HepG2 (cell line): ENCODE data around the gene RPTOR. TPM values are rescaled to one million over a fixed set of nuclear protein-coding genes. Genes with fewer than 3 reads are reported as not detected.

Experiments
- ATAC-seq: fragments of 200-7000 bp; cut with Tn5 transposase; 3 replicates; pipeline ENCODE4 v1.9.1; 2020; ENCODE audit warnings: mild to moderate bottlenecking, moderate library complexity
- BruUV-seq: library from RNA; stranded (reverse); fragments of 400-500 nt; replicated peaks from 2 replicates; lab custom pipeline; 2021; lab: Mats Ljungman, UMichigan
- CTCF ChIA-PET: fragments of 300-600 bp; formaldehyde crosslinking; extraction: SDS; loops from one replicate; lab custom pipeline; 2021; ENCODE audit warnings: low total read pairs, inconsistent platforms, low intra/inter-chr PET ratio; lab: Yijun Ruan, JAX
- POLR2A ChIA-PET: fragments of 350-600 bp; sonication (Branson Sonifier 250); formaldehyde crosslinking; loops from one replicate; lab custom pipeline; 2020; ENCODE audit warnings: antibody characterized with exemption, inconsistent platforms; lab: Yijun Ruan, JAX
- DNase-seq: peaks from one replicate; pipeline ENCODE4 v3.0.0-alpha.2; 2015; ENCODE audit warnings: low spot score
- FAIRE-seq: peaks from 3 replicates; lab custom pipeline; 2011; peaks lifted over from hg19 to GRCh38; lab: Jason Lieb, UNC
- H2AFZ ChIP-seq: one replicate; pipeline ENCODE4 v1.6.1; 2011; ENCODE audit warnings: low read length, inconsistent platforms
- H3K27ac ChIP-seq: fragments of 300-600 bp; 3 replicates; pipeline ENCODE4 v1.8.0; 2011; ENCODE audit warnings: mixed run types, mild to moderate bottlenecking, mixed read lengths, low read length, inconsistent platforms; ENCODE audit not compliant: insufficient read depth; ENCODE audit errors: extremely low read length
- H3K27me3 ChIP-seq, 2 experiments: fragments of 200-600 bp in 1 of 2; 2 replicates in 1 of 2; 3 replicates in 1 of 2; pipeline versions ENCODE4 v1.6.0 to v1.8.0; 2011; ENCODE audit warnings: low read length in 2 of 2, mild to moderate bottlenecking in 2 of 2, moderate library complexity in 2 of 2, inconsistent platforms in 1 of 2; ENCODE audit not compliant: insufficient read depth in 2 of 2, control insufficient read depth in 1 of 2
- H3K36me3 ChIP-seq, 2 experiments: fragments of 200-600 bp in 1 of 2; replicated peaks in 1 of 2; 2 replicates in 1 of 2; 3 replicates in 1 of 2; pipeline versions ENCODE4 v1.5.1 to v1.8.0; 2011; ENCODE audit warnings: low read length in 2 of 2, inconsistent platforms in 1 of 2; ENCODE audit not compliant: insufficient read depth in 2 of 2, control insufficient read depth in 1 of 2
- H3K4me1 ChIP-seq: 2 replicates; pipeline ENCODE4 v1.5.1; 2012; ENCODE audit warnings: low read length, inconsistent platforms; ENCODE audit not compliant: insufficient read depth
- H3K4me2 ChIP-seq: 2 replicates; pipeline ENCODE4 v1.6.0; 2011; ENCODE audit warnings: low read depth, low read length, inconsistent platforms
- H3K4me3 ChIP-seq, 3 experiments: fragments of 200-600 bp in 1 of 3; sonication (generic), shearing (Covaris generic) in 1 of 3; replicated peaks in 1 of 3; 2 replicates each; pipeline ENCODE4 v1.5.1; 2011 to 2016; ENCODE audit warnings: low read length in 3 of 3, inconsistent platforms in 2 of 3, low read depth in 2 of 3, mild to moderate bottlenecking in 2 of 3, control low read depth in 1 of 3, mixed read lengths in 1 of 3; ENCODE audit not compliant: insufficient read depth in 1 of 3
- H3K79me2 ChIP-seq: one replicate; pipeline ENCODE4 v1.6.1; 2011; ENCODE audit warnings: low read length, inconsistent platforms; ENCODE audit not compliant: insufficient read depth
- H3K9ac ChIP-seq: 2 replicates; pipeline ENCODE4 v1.6.0; 2011; ENCODE audit warnings: mild to moderate bottlenecking, low read depth, low read length, inconsistent platforms; ENCODE audit not compliant: insufficient read depth
- H3K9me3 ChIP-seq: 2 replicates; pipeline ENCODE4 v1.5.1; 2012; ENCODE audit warnings: mild to moderate bottlenecking, low read length
- H4K20me1 ChIP-seq: 2 replicates; pipeline ENCODE4 v1.6.0; 2011; ENCODE audit warnings: inconsistent platforms, mild to moderate bottlenecking, low read length, moderate library complexity; ENCODE audit not compliant: insufficient read depth
- CREM ChIP-seq, 2 experiments: sonication (generic) in 1 of 2; formaldehyde crosslinking in 1 of 2; IDR thresholded peaks; 2 replicates each; pipeline versions ENCODE4 v1.4.0 to v1.6.1; 2016 to 2020; ENCODE audit warnings: antibody characterized with exemption in 1 of 2, mild to moderate bottlenecking in 1 of 2, missing genetic modification reagents in 1 of 2
- FOXC1 ChIP-seq: sonication (generic); formaldehyde crosslinking; IDR thresholded peaks from 2 replicates; pipeline ENCODE4 v1.8.0; 2022; ENCODE audit warnings: mild to moderate bottlenecking, missing genetic modification reagents, borderline replicate concordance
- GABPA ChIP-seq, 2 experiments: IDR thresholded peaks; 2 replicates each; pipeline ENCODE4 v1.6.1; 2011 to 2016; ENCODE audit warnings: low read depth in 2 of 2, low read length in 1 of 2, missing biosample characterization in 1 of 2, missing genetic modification characterization in 1 of 2
- GATAD1 ChIP-seq: IDR thresholded peaks from 2 replicates; pipeline ENCODE4 v1.6.1; 2016; ENCODE audit warnings: missing genetic modification reagents, missing compliant biosample characterization
- GLI4 ChIP-seq: sonication (generic); formaldehyde crosslinking; IDR thresholded peaks from 2 replicates; pipeline ENCODE4 v1.5.1; 2020; ENCODE audit warnings: missing genetic modification reagents, mild to moderate bottlenecking, moderate library complexity, borderline replicate concordance
- KDM1A ChIP-seq: IDR thresholded peaks from 2 replicates; pipeline ENCODE4 v1.6.1; 2016; ENCODE audit warnings: missing compliant biosample characterization
- KDM3A ChIP-seq: IDR thresholded peaks from 2 replicates; pipeline ENCODE4 v1.6.1; 2018; ENCODE audit warnings: low read depth, missing compliant biosample characterization
- MTA1 ChIP-seq: sonication (generic); formaldehyde crosslinking; IDR thresholded peaks from 2 replicates; pipeline ENCODE4 v1.4.0; 2020; ENCODE audit warnings: missing genetic modification reagents, mild to moderate bottlenecking, borderline replicate concordance
- NFRKB ChIP-seq: fragments of 450-650 bp; IDR thresholded peaks from 2 replicates; pipeline ENCODE4 v1.6.1; 2017
- SCMH1 ChIP-seq: sonication (generic); formaldehyde crosslinking; IDR thresholded peaks from 2 replicates; pipeline ENCODE4 v1.9.0; 2021; ENCODE audit warnings: missing genetic modification reagents, mild to moderate bottlenecking, borderline replicate concordance
- SMAD9 ChIP-seq: sonication (generic); formaldehyde crosslinking; IDR thresholded peaks from 2 replicates; pipeline ENCODE4 v1.5.1; 2020; ENCODE audit warnings: mild to moderate bottlenecking, missing genetic modification reagents
- SPEN ChIP-seq: sonication (generic); formaldehyde crosslinking; IDR thresholded peaks from 2 replicates; pipeline ENCODE4 v1.5.1; 2020; ENCODE audit warnings: low read depth, mild to moderate bottlenecking, missing genetic modification reagents
- ZNF235 ChIP-seq: sonication (generic); formaldehyde crosslinking; IDR thresholded peaks from 2 replicates; pipeline ENCODE4 v1.8.1; 2023; ENCODE audit warnings: mild to moderate bottlenecking, missing genetic modification reagents, borderline replicate concordance
- ZNF557 ChIP-seq: sonication (generic); formaldehyde crosslinking; IDR thresholded peaks from 2 replicates; pipeline ENCODE4 v1.4.0; 2020; ENCODE audit warnings: missing genetic modification reagents
- WGBS: methylation state at CpG from one replicate; pipeline ENCODE4 v1.1.6; 2017; ENCODE audit warnings: low lambda C conversion rate; 5-methylcytosine and 5-hydroxymethylcytosine counted together
- in situ Hi-C: cut with HindIII; loops from 2 replicates; pipeline ENCODE4 v1.10.0; 2017; ENCODE audit warnings: low pct_unique_long_range_greater_than_20kb; ENCODE audit not compliant: extremely low pct_ligation_motif_present
- intact Hi-C: fragments of 100-400 bp; cut with micrococcal nuclease; formaldehyde crosslinking; loops from one replicate; pipeline ENCODE4 v1.10.0; 2022; ENCODE audit not compliant: unreplicated experiment
- polyA plus RNA-seq, 8 experiments: library from polyadenylated mRNA; depleted of rRNA in 3 of 8; stranded (reverse) in 7 of 8; unstranded in 1 of 8; fragments of >200 nt; fragmentation: Illumina TruSeq in 4 of 8; extraction: Trizol in 4 of 8; gene quantifications; 2 replicates each; pipeline versions ENCODE4 v1.2.1 to v1.2.3, GENCODE V29; 2011 to 2016; ENCODE audit warnings: low read depth in 4 of 8, missing spikeins in 1 of 8, mixed read lengths in 1 of 8; ENCODE audit not compliant: insufficient read depth in 1 of 8
- total RNA-seq, 5 experiments: library from RNA; depleted of rRNA; stranded (reverse); fragments of >200 nt; fragmentation: Illumina TruSeq; extraction: Trizol; gene quantifications; 2 replicates each; pipeline ENCODE4 v1.2.3, GENCODE V29; 2016; ENCODE audit warnings: low read depth in 1 of 5
- TF ChIP-seq, protein P1 (sequence below): sonication (generic); formaldehyde crosslinking; IDR thresholded peaks from 2 replicates; pipeline ENCODE4 v1.9.0; 2021; ENCODE audit warnings: missing genetic modification reagents, mild to moderate bottlenecking, borderline replicate concordance
- TF ChIP-seq, protein P2 (sequence below): sonication (generic); formaldehyde crosslinking; IDR thresholded peaks from 2 replicates; pipeline ENCODE4 v1.8.0; 2022; ENCODE audit warnings: mild to moderate bottlenecking, missing genetic modification reagents
- TF ChIP-seq, protein P3 (sequence below): IDR thresholded peaks from 2 replicates; pipeline ENCODE4 v1.6.1; 2016; ENCODE audit warnings: low read depth, missing genetic modification reagents, missing compliant biosample characterization

RPTOR gene
- total and polyA plus RNA-seq, 2 of the 13 experiments (the other 11 are each of a cell fraction or from before 2014, with no cell fraction given) = 6.6 to 25.3 TPM

DNA sequence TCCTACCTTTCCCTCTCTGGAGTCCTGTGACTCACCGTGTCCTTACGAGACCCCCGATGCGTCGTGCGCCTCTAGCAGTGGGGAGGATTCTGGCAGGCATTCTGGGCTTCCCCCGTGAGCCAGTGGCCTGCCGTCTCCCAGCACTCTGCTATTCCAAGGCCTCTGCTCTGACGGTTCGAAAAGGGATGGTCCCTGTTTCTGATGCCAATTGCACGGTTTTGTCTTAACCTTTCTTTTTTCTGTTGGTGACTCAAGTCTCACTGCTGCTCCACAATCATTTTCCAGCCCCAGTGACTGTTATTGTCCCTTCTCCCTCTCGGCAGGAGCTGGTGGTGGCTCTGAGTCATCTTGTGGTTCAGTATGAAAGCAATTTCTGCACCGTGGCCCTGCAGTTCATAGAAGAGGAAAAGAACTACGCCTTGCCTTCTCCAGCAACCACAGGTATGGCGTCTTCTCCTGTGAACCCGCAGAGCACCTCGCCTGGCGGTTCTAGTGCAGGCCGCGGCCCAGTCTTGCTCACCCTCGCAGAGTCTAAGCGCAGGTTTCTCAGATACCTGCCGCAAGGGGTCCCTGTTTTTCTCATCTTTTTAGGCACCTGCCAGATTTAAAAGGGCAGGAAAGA lies 346.9 kb downstream of the RPTOR start:
- Histone ChIP-seq H3K9me3 (no peaks in the 10 kb centered on the region), H3K27me3 (no peaks in the 10 kb centered on the region), H3K4me1 (no peaks in the 10 kb centered on the region), H3K9ac (no peak overlapping the region), H2AFZ (no peak overlapping the region), H4K20me1 (no peaks in the 10 kb centered on the region), H3K4me3 (no peak overlapping the region), H3K27ac (no peak overlapping the region), H3K4me2 (no peak overlapping the region), H3K79me2 (no peaks in the 10 kb centered on the region), H3K36me3 (peaks cover 34 to 78% of the 10 kb centered on the region in 2 experiments)
- 93% methylated on average over 23 of the region's 23 CpGs for WGBS
- in situ Hi-C loops (no loop called here), intact Hi-C loops (no loop called here)
- POLR2A ChIA-PET = no interaction called here
- TF ChIP-seq MTA1 (CRISPR knock-in tag) (no peak), CREM (IDR thresholded peaks at IDR 0.05) (no peak), CREM (CRISPR knock-in tag; IDR thresholded peaks at IDR 0.05) (no peak), KDM3A (CRISPR knock-in tag) (no peak), FOXC1 (no peak), GATAD1 (CRISPR knock-in tag) (no peak), ZNF235 (CRISPR knock-in tag) (no peak), GABPA (IDR thresholded peaks at IDR 0.05; ENCODE audit: low read depth, low read length) (no peak), GABPA (CRISPR knock-in tag; IDR thresholded peaks at IDR 0.05; ENCODE audit: low read depth) (no peak), SCMH1 (CRISPR knock-in tag) (no peak), KDM1A (CRISPR knock-in tag) (no peak), ZNF557 (CRISPR knock-in tag) (no peak), GLI4 (no peak), SPEN (CRISPR knock-in tag) (no peak), NFRKB (no peak), SMAD9 (CRISPR knock-in tag) (no peak)
- TF ChIP-seq, protein P1, sequence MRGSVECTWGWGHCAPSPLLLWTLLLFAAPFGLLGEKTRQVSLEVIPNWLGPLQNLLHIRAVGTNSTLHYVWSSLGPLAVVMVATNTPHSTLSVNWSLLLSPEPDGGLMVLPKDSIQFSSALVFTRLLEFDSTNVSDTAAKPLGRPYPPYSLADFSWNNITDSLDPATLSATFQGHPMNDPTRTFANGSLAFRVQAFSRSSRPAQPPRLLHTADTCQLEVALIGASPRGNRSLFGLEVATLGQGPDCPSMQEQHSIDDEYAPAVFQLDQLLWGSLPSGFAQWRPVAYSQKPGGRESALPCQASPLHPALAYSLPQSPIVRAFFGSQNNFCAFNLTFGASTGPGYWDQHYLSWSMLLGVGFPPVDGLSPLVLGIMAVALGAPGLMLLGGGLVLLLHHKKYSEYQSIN (CRISPR knock-in tag) = no peak
- TF ChIP-seq, protein P2, sequence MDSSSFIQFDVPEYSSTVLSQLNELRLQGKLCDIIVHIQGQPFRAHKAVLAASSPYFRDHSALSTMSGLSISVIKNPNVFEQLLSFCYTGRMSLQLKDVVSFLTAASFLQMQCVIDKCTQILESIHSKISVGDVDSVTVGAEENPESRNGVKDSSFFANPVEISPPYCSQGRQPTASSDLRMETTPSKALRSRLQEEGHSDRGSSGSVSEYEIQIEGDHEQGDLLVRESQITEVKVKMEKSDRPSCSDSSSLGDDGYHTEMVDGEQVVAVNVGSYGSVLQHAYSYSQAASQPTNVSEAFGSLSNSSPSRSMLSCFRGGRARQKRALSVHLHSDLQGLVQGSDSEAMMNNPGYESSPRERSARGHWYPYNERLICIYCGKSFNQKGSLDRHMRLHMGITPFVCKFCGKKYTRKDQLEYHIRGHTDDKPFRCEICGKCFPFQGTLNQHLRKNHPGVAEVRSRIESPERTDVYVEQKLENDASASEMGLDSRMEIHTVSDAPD (CRISPR knock-in tag) = no peak
- TF ChIP-seq, protein P3, sequence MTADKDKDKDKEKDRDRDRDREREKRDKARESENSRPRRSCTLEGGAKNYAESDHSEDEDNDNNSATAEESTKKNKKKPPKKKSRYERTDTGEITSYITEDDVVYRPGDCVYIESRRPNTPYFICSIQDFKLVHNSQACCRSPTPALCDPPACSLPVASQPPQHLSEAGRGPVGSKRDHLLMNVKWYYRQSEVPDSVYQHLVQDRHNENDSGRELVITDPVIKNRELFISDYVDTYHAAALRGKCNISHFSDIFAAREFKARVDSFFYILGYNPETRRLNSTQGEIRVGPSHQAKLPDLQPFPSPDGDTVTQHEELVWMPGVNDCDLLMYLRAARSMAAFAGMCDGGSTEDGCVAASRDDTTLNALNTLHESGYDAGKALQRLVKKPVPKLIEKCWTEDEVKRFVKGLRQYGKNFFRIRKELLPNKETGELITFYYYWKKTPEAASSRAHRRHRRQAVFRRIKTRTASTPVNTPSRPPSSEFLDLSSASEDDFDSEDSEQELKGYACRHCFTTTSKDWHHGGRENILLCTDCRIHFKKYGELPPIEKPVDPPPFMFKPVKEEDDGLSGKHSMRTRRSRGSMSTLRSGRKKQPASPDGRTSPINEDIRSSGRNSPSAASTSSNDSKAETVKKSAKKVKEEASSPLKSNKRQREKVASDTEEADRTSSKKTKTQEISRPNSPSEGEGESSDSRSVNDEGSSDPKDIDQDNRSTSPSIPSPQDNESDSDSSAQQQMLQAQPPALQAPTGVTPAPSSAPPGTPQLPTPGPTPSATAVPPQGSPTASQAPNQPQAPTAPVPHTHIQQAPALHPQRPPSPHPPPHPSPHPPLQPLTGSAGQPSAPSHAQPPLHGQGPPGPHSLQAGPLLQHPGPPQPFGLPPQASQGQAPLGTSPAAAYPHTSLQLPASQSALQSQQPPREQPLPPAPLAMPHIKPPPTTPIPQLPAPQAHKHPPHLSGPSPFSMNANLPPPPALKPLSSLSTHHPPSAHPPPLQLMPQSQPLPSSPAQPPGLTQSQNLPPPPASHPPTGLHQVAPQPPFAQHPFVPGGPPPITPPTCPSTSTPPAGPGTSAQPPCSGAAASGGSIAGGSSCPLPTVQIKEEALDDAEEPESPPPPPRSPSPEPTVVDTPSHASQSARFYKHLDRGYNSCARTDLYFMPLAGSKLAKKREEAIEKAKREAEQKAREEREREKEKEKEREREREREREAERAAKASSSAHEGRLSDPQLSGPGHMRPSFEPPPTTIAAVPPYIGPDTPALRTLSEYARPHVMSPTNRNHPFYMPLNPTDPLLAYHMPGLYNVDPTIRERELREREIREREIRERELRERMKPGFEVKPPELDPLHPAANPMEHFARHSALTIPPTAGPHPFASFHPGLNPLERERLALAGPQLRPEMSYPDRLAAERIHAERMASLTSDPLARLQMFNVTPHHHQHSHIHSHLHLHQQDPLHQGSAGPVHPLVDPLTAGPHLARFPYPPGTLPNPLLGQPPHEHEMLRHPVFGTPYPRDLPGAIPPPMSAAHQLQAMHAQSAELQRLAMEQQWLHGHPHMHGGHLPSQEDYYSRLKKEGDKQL = no peak
- CTCF ChIA-PET = no interaction called here
- DNase-seq (no peak), FAIRE-seq (no peak), ATAC-seq (no peak)
- BruUV-seq = no TSS peak
